HG02840 (cell line): ENCODE data around the gene IWS1.
"Not testable (repeated sequence)": the region's sequence is repeated elsewhere in the genome, so short reads cannot be mapped to it uniquely, and the experiment has no call there.

ENCODE experiments used
- ATAC-seq: cut with Tn5 transposase; IDR thresholded peaks from one replicate; pipeline ENCODE4 v1.9.1; 2021; ENCODE audit warnings: mild to moderate bottlenecking, moderate library complexity, moderate number of reproducible peaks; ENCODE audit not compliant: unreplicated experiment, low FRiP score

The IWS1 gene

DNA sequence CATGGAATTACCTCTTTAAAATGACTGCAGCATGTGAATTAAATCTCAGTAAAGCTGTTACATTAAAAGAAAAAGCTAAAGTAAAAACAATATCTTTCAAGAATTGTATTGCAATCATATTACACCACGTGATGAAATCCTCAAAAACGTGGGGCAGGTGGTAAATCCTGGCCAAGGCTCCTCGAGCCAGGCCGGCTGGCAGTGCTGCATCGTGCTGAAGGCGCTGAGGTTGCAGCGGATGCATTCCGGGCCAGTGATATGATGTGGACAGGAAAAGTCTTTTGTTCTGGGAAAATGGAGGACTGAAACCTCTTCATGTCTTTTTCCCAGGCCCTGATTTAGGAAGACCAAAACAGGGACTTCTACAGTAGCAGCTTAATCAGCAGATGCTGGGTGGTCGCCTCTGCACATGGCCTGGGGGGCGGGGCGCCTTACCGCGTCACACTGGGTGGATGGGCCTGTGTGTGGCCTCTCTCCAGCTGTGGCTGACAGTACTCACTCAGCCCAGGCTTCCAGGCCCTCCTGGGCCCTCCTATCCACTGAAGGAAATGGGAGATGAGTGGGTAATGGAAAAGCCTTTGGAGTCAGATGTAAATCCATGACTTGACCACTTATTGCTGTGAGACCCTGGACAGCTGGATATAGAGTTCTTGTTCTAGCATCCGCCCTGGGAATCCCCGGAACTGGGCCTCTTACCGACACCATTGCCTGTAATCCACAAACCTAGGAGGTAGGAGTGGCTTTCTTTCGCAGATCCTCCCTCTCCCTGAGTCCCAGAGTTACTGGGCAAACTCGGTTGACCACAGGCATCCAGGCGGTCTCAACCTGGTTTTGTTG is 62.9 kb downstream of the IWS1 start:
- no peak for ATAC-seq

DNA sequence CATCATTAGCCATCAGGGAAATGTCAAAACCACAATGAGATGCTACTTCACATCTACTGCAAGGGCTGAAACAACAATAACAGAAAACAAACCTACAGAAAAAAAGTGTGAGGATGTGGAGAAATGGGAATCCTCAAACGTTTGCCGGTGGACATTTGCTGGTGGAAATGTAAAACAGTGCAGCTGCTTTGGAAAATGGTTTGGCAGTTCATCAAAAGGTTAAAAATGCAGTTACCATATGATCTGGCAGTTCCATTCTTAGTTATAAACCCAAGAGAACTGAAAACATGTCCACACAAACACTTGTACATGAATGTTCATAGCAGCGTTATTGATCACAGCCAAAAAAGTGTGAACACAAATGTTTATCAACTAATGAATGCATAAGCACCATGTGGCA is 63.8 kb downstream of the IWS1 start:
- ATAC-seq: no peak

DNA sequence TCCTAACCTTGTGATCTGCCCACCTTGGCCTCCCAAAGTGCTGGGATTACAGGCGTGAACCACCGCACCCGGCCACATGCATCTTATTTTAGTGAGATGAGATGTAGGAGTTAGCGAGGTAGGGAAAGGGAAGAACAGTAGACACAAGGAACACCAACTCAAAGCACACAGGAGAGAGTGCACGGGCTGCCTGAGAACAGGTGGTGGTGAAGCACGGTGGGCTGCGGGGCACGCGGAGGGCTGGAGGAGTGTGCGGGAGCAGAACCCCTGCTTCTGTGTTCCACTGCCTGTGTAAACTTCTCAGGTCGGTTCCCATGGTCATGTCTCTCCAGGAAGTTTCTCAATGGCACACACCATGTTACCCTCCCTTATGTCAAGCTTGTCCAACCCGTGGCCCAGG is 69.3 kb downstream of the IWS1 start:
- ATAC-seq: no peak

DNA sequence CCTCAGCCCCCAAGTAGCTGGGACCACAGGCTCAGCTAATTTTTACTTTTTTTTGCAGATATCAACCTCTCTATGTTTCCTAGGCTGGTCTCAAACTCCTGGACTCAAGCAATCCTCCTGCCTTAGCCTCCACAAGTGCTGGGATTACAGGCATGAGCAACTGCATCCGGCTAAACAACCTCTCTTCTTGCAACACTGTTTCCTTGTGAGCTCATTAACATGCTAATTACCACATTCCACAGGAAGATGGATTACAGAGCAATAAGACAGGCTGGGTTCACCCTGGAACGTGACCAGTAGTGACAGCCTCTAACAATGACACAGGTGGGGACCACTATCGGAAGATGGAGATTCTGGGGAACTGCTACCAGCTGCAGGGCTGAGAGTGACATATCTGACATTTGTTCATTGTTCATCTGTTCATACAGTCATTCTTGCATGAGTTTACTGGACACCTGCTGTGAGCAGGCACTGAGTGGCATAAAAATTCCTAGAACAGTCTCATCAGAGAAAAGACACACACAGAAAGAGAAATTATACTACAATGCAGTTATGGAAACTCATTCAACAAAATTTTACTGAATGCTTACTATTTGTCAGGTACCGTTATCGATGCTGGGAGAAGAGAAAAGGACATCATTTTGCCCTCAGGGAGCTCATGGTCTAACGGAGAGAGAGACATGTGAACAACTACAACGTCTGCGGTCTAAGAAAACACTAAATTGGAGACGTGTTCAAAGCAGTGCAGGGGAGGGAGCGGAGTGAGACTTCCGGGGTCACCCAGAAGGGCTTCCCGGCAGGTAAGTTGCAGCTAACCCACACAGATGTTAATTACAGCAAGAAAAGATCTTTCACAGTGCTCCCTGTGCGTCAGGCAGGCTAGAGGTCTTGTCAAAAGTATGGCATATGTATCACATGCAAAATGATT is 70.5 kb downstream of the IWS1 start:
- ATAC-seq: no peak

DNA sequence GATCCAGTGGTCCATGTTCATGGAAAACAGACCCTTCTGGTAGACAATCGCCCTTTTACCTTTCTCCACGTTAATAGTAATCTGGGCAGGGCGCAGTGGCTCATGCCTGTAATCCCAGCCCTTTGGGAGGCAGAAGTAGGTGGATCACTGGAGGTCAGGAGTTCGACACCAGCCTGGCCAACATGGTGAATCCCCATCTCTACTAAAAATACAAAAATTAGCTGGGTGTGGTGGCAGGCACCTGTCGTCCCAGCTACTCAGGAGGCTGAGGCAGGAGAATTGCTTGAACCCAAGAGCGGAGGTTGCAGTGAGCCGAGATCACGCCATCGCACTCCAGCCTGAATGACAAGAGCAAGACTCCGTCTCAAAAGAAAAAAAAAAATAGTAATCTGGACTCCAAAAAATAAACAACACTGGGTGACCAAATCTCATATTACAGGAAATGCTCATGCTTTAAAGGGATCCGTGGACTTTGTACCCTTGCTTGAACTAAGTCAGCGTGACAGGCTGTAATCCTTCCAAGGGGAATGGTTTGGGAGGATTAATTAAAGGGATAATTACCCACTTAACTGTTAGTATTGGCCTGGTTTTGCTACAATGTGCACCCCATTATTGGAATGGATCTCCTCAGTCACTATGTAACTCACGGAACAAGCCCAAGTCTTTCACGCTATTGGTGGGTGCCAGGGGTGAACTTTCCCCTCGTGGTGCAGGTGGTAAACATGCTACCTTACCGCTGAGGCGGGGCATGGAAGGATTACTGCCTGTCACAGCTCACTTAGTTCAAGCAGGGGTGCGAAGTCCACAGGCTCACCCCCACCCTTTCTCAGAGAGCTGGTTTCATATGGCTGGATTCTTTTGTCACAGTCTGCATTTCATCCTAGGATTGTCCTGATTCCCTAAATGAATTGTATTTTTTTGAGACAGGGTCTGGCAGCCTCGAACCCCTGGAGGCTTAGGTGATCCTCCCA is 71.4 kb downstream of the IWS1 start:
- no peak for ATAC-seq

DNA sequence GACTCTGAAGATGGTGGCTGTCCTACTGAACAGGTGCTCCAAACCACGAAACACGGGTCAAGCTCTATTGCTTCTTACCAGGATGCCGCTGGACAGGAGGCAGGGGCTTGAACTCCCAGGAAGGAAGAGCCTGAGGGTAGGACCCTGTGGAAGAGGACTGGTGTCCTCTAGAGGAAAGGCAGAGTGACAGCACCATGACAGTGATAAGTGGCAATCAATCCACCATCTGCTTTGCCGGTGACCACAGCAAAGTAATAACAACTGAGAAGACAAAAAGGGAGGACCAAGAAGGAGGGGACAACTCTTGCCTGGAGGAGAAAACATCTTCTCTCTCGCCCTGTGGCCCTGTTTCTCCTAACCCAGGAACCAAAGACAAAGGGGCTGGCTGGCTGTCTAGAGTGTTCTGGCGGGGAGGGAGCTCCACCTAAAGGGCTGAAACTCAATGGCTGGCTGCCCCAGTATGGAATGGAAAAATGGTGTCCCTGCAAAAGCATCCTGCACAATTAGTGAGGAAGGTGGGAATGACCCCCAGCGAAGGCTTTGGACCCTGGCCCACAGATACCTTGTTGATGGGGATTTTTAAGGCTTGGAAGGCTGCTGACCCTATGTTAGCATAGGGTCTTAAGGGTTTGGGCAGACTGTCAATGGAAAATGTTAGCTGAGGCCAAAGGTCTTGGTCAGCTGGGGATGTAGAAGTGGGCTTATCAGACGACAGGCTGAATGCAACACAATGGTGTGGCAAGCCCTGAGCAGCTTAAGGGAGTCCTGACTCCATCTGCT is 72.7 kb downstream of the IWS1 start:
- ATAC-seq: no peak

DNA sequence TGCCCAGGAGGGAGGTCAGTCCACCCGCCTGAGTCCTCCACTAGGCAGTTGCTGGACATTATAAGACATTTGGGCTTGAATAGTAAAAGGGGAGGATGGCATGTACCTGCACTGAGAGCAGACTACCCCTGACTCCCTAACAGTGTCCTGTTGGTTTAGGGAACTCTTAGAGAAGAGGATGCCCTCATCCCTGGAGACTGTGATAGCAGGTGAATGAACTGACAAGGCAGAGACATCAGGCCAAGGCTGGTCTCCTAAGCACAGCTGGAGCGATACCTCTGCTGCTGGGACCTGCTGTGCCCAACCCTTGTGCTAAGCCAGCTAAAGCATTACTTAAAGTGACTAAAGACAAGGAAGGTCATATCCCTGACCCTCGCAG is 73.3 kb downstream of the IWS1 start:
- no peak for ATAC-seq

DNA sequence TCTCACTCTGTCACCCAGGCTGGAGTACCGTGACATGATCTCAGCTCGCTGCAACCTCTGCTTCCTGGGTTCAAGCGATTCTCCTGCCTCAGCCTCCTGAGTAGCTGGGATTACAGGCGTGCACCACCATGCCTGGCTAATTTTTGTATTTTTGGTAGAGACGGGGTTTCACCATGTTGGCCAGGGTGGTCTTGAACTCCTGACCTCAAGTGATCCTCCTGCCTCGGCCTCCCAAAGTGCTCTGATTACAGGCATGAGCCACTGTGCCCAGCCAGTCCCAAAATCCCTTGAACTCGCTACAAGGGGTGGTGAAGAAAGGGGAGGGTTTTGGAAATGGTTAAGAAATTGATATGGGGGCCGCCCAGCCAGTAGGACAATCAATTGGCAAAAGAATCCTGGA is 73.9 kb downstream of the IWS1 start:
- not testable (repeated sequence) for ATAC-seq

DNA sequence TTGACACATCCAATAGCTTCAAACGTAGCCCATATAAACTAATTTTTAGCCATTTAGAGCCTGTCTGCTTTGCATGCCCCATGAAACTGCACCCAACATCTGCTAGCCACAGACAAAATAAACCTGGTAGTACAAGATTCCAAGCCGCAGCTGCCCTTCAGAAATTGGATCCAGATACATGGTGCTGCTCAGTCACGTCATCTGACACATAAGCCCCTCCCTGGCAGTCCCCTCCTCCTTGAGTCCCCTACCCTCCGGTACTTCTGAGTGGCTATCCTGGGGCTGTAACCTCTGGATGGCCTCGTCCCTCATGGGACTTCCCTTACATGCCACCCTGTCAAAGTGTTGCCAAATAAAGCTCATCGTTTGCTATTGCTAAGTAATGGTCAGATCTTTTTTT is 74.3 kb downstream of the IWS1 start:
- no peak for ATAC-seq

DNA sequence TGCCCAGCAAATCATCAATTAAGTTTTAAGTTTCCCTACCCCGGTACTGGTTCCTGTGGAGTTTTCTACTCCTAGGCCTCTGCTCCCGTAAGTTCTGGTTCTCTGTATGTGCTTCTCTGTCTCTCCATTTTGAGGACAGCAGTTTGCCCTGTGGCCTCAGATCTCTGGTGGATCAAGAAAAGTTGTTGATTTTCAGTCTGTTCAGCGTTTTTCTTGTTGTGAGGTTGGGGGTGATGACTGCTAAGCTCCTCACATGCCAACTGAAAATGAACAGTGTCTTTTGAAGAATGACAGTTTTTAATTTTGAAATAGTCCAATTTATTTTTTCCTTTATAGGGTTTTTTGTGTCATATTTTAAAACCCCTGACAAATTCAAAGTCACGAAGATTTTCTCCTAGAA is 76.4 kb downstream of the IWS1 start:
- ATAC-seq: no peak

DNA sequence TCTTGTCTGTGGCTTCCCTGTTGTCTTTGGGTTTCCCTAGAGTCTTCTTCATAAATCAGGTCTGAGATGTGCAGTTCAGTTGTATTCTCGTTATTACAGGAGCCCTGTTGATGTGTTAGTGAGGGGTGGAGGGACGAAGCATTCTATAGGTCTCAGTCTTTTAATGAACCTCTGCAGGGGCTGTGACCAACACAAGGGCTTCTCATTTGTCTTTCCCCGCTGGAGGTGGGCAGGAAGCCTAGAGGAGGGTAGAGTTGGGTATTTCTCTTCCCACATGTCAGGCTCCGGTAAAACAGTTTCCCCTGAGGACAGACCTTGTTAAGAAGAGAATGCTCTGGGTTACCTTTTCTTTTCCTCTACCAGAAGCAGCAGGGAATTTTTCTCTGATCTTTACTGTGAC is 76.9 kb downstream of the IWS1 start:
- ATAC-seq: no peak

DNA sequence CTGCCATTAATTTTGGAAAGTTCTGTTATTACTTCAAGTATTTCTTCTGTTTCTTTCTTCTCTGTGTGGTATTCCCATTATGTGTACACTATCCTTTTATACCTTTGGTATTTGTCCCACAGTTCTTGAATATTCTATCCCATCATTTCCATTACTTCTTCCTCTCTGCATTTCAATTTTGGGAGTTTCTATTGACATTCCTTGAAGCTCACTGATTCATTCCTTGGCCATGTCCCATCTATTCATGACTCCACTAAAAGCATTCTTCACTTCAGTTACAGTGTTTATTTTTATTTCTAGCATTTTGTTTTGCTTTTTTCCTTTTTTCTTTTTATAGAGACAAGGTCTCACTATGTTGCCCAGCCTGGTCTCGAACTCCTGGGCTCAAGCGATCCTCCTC is 77.8 kb downstream of the IWS1 start:
- no peak for ATAC-seq

DNA sequence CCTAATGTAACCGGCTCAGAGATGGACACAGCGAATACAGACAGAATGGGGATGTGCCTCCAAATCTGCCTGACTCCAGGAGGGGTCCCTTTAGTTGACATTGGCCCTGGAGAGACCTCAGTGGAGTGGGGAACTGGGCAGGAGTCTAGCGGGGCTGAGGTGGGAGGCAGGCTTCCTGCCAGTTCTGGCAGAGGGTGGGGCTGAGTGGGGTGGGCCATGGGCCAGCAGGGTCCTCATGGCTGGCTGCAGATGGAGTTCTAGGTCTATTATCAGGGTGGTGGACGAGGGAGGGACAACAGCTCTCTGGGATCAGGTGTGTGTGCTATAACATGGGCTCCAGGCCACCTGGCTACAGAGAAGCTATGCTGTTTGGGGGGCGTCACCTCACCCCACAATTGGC is 86.9 kb downstream of the IWS1 start:
- ATAC-seq: no peak

DNA sequence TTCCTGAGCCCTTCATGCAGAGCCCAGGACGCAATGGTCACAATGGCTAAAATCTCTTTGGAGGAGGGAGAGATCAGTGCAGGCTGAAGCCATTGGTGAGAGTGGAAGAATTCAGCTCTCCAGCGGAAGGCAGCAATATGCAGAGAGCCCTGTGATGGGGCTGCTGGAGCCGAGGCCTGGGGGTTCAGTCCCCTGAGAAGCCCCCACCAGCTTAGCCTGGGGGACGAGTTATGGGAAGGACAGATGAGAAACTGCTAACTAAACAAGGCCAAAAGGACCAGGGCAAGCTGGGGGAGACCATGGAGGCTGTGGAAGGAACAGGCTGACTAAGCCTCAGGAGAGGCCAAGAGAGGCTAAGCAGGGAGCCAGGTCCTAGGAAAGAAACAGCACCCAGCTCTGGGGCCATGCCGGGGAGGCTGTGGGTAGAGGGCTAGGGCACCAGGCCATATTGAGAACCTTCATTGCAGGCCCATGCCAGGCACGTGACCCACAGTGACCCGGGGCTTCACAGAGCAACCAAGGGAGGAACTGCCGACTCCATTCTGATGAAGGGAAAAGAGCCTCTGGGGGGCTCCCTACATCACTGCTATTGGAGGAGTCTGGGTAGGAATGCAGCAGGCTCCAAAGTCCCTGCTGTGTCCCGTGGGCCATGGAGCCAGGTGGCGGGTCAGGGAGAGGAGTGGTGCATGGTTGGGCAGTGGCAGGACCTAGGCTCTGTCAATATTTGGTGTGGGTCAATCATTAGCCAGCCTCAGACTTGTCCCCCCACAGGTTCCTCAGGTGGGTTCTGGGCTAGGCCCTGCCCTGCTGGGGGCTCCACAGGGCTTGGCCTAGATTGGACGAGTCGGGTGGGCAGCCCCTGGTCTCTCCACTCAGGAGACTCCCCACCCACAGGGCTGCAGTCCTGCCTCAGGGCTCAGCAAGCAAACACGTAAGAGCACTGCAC is 88.2 kb downstream of the IWS1 start:
- no peak for ATAC-seq

DNA sequence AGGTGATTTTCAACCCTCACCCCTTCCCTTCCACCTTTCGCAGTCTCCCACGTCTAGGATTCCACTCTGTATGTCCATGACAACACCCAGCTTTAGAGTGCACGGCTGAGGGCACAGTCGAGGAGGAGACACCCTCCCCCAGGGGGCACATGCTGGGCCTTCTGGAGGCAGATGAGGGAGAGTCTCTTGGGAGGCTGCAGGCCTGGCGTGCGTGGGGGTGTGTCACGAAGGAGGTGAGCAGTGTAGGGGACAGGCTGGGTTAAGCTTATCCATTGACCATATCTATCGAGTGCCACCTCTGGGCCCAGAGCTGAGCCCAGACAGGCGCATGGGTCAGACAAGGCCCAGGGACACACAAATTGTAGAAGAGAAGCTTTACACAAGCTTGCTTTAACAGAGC is 89.2 kb downstream of the IWS1 start:
- ATAC-seq: no peak

DNA sequence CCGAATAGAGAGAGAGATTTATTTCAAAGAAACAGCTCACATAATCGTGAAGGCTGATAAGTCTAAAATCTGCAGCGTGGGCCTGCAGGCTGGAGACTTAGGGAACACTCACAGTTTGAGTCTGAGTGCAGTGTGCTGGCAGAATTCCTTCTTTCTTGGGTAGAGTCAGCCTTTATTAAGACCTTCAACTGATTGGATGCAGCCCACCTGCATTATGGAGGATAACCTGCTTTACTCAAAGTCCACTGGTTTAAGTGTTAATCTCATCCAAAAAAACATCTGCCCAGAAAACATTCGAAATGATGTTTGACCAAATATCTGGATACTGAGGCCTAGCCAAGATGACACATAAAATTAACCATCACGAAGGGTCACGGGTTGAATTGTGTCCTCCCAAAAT is 91.8 kb downstream of the IWS1 start:
- ATAC-seq: no peak

DNA sequence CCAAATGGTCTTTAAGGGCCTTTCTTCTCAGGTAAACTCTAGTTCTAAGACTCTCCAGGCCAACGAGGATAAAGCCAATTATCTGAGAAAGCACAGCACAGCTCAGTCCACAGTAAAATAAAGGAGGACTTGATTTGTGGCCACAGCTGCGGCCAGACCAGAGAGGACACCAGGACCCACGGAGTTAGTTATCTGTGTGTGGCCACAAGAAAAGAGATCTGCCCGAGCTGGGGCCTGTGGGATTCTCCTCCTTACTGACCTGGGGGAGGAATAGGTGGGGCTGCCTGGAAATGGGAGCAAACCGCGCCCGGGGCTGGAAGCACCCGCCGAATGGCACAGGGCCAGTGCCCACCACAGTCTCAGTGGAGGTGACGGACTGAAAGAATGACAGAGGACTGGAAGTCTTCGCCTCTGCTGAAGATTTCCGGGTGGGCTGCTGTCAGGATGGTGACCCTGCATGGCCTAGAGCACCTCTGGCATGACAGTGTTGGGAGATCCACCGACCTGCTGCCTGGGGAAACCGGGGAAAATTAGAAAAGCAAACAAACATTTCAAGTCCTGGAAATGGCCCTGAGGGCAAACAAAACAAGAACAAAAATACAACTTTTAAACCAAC is 94.8 kb downstream of the IWS1 start:
- ATAC-seq: no peak
